Skin of body (tissue), 1 donor: ENCODE results near the gene FOXJ2. TPM values are rescaled to one million over a fixed set of nuclear protein-coding genes. Genes with fewer than 3 reads are reported as not detected.

ENCODE experiments used
- total RNA-seq: library from RNA; depleted of rRNA; stranded (reverse); fragments of >200 nt; gene quantifications from one replicate; pipeline ENCODE4 v1.2.3, GENCODE V29; 2014

The FOXJ2 gene
- total RNA-seq, 1 donor from 2014 or later: 10.9 TPM

Other genes starting within 250 kb of the FOXJ2 start
- gene NANOG, start 243.3 kb upstream of the FOXJ2 start, total RNA-seq: not detected
- not detected for gene SLC2A14, start 159.8 kb upstream of the FOXJ2 start, total RNA-seq
- 156 TPM for gene SLC2A3, start 96.5 kb upstream of the FOXJ2 start, total RNA-seq
- gene C3AR1, start 33.6 kb downstream of the FOXJ2 start, total RNA-seq: 8.5 TPM
- gene NECAP1, start 49.6 kb downstream of the FOXJ2 start, total RNA-seq: 27.8 TPM
- 4.7 TPM for gene CLEC4A, start 90.9 kb downstream of the FOXJ2 start, total RNA-seq
- not detected for gene ZNF705A, start 124.3 kb downstream of the FOXJ2 start, total RNA-seq
- gene FAM90A1, start 194.9 kb downstream of the FOXJ2 start, total RNA-seq: not detected